ENCODE data around the gene ZNF853. TPM values are rescaled to one million over a fixed set of nuclear protein-coding genes. Genes with fewer than 3 reads are reported as not detected.

The ZNF853 gene
- total RNA-seq, 1 donor from 2014 or later: 0.79 TPM

GRCh38 chr7:6636741-6637543 is 21.5 kb downstream of the ZNF853 start, which contains the start of gene ZNF316:
ZNF316 (plus strand) TSS chr7:6637318; CDS start chr7:6642410, 5,092 bp downstream.
- no peak for DNase-seq (ENCODE audit: low read depth, low spot score)

GRCh38 chr7:6637544-6638229 is 22.3 kb downstream of the ZNF853 start:
- DNase-seq (ENCODE audit: low read depth, low spot score): no peak

GRCh38 chr7:6639032-6639431 is 23.6 kb downstream of the ZNF853 start:
- DNase-seq (ENCODE audit: low read depth, low spot score): no peak

- no peak for DNase-seq (ENCODE audit: low read depth, low spot score)
Measured at GRCh38 chr7:6639627-6640026, 24.2 kb downstream of the ZNF853 start.

GRCh38 chr7:6640246-6640721 is 24.9 kb downstream of the ZNF853 start:
- peak; percentile 8 for DNase-seq (ENCODE audit: low read depth, low spot score)

GRCh38 chr7:6641305-6642035 is 26.1 kb downstream of the ZNF853 start:
- DNase-seq (ENCODE audit: low read depth, low spot score): no peak

- DNase-seq (ENCODE audit: low read depth, low spot score): no peak
Measured at GRCh38 chr7:6642239-6642839, 26.9 kb downstream of the ZNF853 start.

GRCh38 chr7:6642861-6643640 is 27.6 kb downstream of the ZNF853 start:
- no peak for DNase-seq (ENCODE audit: low read depth, low spot score)

- no peak for DNase-seq (ENCODE audit: low read depth, low spot score)
Measured at GRCh38 chr7:6643915-6644625, 28.7 kb downstream of the ZNF853 start.

- no peak for DNase-seq (ENCODE audit: low read depth, low spot score)
Measured at GRCh38 chr7:6644728-6645127, 29.3 kb downstream of the ZNF853 start.

GRCh38 chr7:6646465-6646864 is 31.1 kb downstream of the ZNF853 start:
- no peak for DNase-seq (ENCODE audit: low read depth, low spot score)

GRCh38 chr7:6647080-6647479 is 31.7 kb downstream of the ZNF853 start:
- no peak for DNase-seq (ENCODE audit: low read depth, low spot score)

- no peak for DNase-seq (ENCODE audit: low read depth, low spot score)
Measured at GRCh38 chr7:6647541-6647940, 32.1 kb downstream of the ZNF853 start.

GRCh38 chr7:6648066-6648814 is 32.8 kb downstream of the ZNF853 start:
- DNase-seq (ENCODE audit: low read depth, low spot score): no peak

- DNase-seq (ENCODE audit: low read depth, low spot score): no peak
Measured at GRCh38 chr7:6648815-6649104, 33.4 kb downstream of the ZNF853 start.

GRCh38 chr7:6649241-6649961 is 34.0 kb downstream of the ZNF853 start:
- DNase-seq (ENCODE audit: low read depth, low spot score): no peak

GRCh38 chr7:6650086-6650485 is 34.7 kb downstream of the ZNF853 start:
- no peak for DNase-seq (ENCODE audit: low read depth, low spot score)

- no peak for DNase-seq (ENCODE audit: low read depth, low spot score)
Measured at GRCh38 chr7:6650521-6651011, 35.2 kb downstream of the ZNF853 start.

Data from pulmonary artery endothelial cell (primary cell).